ENCODE measurements around the gene MC2R. TPM values are rescaled to one million over a fixed set of nuclear protein-coding genes. Genes with fewer than 3 reads are reported as not detected.

The MC2R gene
- total and polyA plus RNA-seq, 2 donors (not counting 1 experiment from before 2014, with no cell fraction given) = not detected

DNA sequence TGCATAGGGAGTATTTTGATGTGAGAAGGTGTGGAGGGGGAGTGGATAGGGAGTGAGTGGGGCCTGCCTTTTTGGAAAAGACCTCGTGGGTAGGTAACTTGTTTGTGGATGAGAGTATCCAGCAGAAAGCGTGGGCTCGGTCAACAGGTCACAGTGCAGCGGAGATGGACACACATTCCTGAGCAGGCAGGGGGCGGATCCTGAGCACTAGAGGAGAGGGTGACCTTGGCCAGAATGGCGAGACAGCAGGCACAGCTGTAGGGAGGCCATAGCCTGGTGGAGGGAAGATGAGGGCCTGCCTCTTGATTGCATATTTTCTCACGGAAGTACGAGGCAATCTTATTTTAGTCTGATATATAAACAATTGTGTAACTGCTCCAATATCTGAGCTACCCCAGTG lies 3.6 kb upstream of the MC2R start:
- H3K27me3 ChIP-seq (ENCODE audit: control insufficient read depth, insufficient read depth, low read length) = no peaks in the 10 kb centered on the region
- H3K4me2 ChIP-seq (ENCODE audit: extremely low read depth, insufficient read depth, low read length) = no peak overlapping the region
- H3K4me3 ChIP-seq (replicated peaks in 1 of 4; ENCODE audit: control extremely low read depth in 1 of 4, insufficient read depth in 1 of 4, low read depth in 3 of 4, low read length in 4 of 4) = no peak overlapping the region
- H3K4me1 ChIP-seq (ENCODE audit: control insufficient read depth, extremely low read depth, insufficient read depth, low read length) = no peaks in the 10 kb centered on the region
- no peak for DNase-seq (ENCODE audit: low read depth in 2 of 2)
- H3K9me3 ChIP-seq (ENCODE audit: control insufficient read depth, insufficient read depth, low read depth, low read length) = no peaks in the 10 kb centered on the region
- no peak for TF ChIP-seq EZH2 (IDR thresholded peaks at IDR 0.05; ENCODE audit: low read length, missing control alignments)
- TF ChIP-seq, protein P1, sequence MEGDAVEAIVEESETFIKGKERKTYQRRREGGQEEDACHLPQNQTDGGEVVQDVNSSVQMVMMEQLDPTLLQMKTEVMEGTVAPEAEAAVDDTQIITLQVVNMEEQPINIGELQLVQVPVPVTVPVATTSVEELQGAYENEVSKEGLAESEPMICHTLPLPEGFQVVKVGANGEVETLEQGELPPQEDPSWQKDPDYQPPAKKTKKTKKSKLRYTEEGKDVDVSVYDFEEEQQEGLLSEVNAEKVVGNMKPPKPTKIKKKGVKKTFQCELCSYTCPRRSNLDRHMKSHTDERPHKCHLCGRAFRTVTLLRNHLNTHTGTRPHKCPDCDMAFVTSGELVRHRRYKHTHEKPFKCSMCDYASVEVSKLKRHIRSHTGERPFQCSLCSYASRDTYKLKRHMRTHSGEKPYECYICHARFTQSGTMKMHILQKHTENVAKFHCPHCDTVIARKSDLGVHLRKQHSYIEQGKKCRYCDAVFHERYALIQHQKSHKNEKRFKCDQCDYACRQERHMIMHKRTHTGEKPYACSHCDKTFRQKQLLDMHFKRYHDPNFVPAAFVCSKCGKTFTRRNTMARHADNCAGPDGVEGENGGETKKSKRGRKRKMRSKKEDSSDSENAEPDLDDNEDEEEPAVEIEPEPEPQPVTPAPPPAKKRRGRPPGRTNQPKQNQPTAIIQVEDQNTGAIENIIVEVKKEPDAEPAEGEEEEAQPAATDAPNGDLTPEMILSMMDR (conservative IDR thresholded peaks at IDR 0.05 in 1 of 2, IDR thresholded peaks at IDR 0.05 in 1 of 2; ENCODE audit: low read depth in 1 of 2, low read length in 2 of 2) = no peak
- H3K36me3 ChIP-seq (ENCODE audit: control insufficient read depth, insufficient read depth, low read length) = no peaks in the 10 kb centered on the region
- H3K27ac ChIP-seq (ENCODE audit: insufficient read depth, low read length) = no peak overlapping the region
- H4K20me1 ChIP-seq (ENCODE audit: control insufficient read depth, extremely low read depth, insufficient read depth, low read length) = no peaks in the 10 kb centered on the region
- no peak overlapping the region for H3K9ac ChIP-seq (ENCODE audit: insufficient read depth, low read length)
- H3K79me2 ChIP-seq (ENCODE audit: control insufficient read depth, insufficient read depth, low read length) = no peaks in the 10 kb centered on the region
- no peak overlapping the region for H2AFZ ChIP-seq (ENCODE audit: low read length)

GRCh38 chr18:13917401-13917800 lies 2.1 kb upstream of the MC2R start:
- no peak overlapping the region for H3K4me3 ChIP-seq (replicated peaks in 1 of 4; ENCODE audit: control extremely low read depth in 1 of 4, insufficient read depth in 1 of 4, low read depth in 3 of 4, low read length in 4 of 4)
- no peaks in the 10 kb centered on the region for H4K20me1 ChIP-seq (ENCODE audit: control insufficient read depth, extremely low read depth, insufficient read depth, low read length)
- DNase-seq (ENCODE audit: low read depth in 2 of 2) = no peak
- H3K9me3 ChIP-seq (ENCODE audit: control insufficient read depth, insufficient read depth, low read depth, low read length) = no peaks in the 10 kb centered on the region
- H3K9ac ChIP-seq (ENCODE audit: insufficient read depth, low read length) = no peak overlapping the region
- H3K27ac ChIP-seq (ENCODE audit: insufficient read depth, low read length) = no peak overlapping the region
- no peaks in the 10 kb centered on the region for H3K36me3 ChIP-seq (ENCODE audit: control insufficient read depth, insufficient read depth, low read length)
- no peaks in the 10 kb centered on the region for H3K4me1 ChIP-seq (ENCODE audit: control insufficient read depth, extremely low read depth, insufficient read depth, low read length)
- no peaks in the 10 kb centered on the region for H3K27me3 ChIP-seq (ENCODE audit: control insufficient read depth, insufficient read depth, low read length)
- no peak overlapping the region for H3K4me2 ChIP-seq (ENCODE audit: extremely low read depth, insufficient read depth, low read length)
- TF ChIP-seq, protein P1 (conservative IDR thresholded peaks at IDR 0.05 in 1 of 2, IDR thresholded peaks at IDR 0.05 in 1 of 2; ENCODE audit: low read depth in 1 of 2, low read length in 2 of 2) = no peak
- TF ChIP-seq EZH2 (IDR thresholded peaks at IDR 0.05; ENCODE audit: low read length, missing control alignments) = no peak
- no peaks in the 10 kb centered on the region for H3K79me2 ChIP-seq (ENCODE audit: control insufficient read depth, insufficient read depth, low read length)
- no peak overlapping the region for H2AFZ ChIP-seq (ENCODE audit: low read length)

DNA sequence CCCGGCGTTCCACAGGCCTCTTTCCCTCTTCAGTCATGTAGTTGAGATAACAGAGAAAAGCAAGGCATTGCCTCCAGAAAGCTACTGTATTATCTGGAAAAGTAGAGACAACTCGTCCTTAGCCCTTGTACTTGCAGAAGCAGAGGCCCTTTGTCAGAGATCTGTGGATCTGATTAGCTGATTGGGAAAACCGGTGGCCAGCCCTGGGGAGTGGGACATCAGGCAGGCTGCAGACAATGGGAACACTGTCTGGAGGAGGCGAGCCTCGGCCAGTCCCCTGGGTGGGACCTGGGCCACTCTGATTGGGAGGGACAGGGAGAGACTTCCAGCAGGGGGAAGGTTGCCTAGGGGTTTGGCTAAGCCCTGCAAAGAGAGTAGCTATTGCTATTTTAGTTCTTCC lies 1.2 kb upstream of the MC2R start:
- DNase-seq (ENCODE audit: low read depth in 2 of 2) = no peak
- Histone ChIP-seq H3K4me1 (ENCODE audit: control insufficient read depth, extremely low read depth, insufficient read depth, low read length) (no peaks in the 10 kb centered on the region), H3K9ac (ENCODE audit: insufficient read depth, low read length) (no peak overlapping the region), H3K36me3 (ENCODE audit: control insufficient read depth, insufficient read depth, low read length) (no peaks in the 10 kb centered on the region), H3K4me2 (ENCODE audit: extremely low read depth, insufficient read depth, low read length) (no peak overlapping the region), H2AFZ (ENCODE audit: low read length) (no peak overlapping the region), H4K20me1 (ENCODE audit: control insufficient read depth, extremely low read depth, insufficient read depth, low read length) (no peaks in the 10 kb centered on the region), H3K79me2 (ENCODE audit: control insufficient read depth, insufficient read depth, low read length) (no peaks in the 10 kb centered on the region), H3K9me3 (ENCODE audit: control insufficient read depth, insufficient read depth, low read depth, low read length) (no peaks in the 10 kb centered on the region), H3K27me3 (ENCODE audit: control insufficient read depth, insufficient read depth, low read length) (no peaks in the 10 kb centered on the region), H3K4me3 (replicated peaks in 1 of 4; ENCODE audit: control extremely low read depth in 1 of 4, insufficient read depth in 1 of 4, low read depth in 3 of 4, low read length in 4 of 4) (no peak overlapping the region), H3K27ac (ENCODE audit: insufficient read depth, low read length) (no peak overlapping the region)
- TF ChIP-seq, protein P1 (conservative IDR thresholded peaks at IDR 0.05 in 1 of 2, IDR thresholded peaks at IDR 0.05 in 1 of 2; ENCODE audit: low read depth in 1 of 2, low read length in 2 of 2) = no peak
- TF ChIP-seq EZH2 (IDR thresholded peaks at IDR 0.05; ENCODE audit: low read length, missing control alignments) = no peak

Data from fibroblast of lung (primary cell).